GM21526 (cell line): ENCODE measurements around the gene AMPD1.

Experiments
- ATAC-seq: cut with Tn5 transposase; IDR thresholded peaks from one replicate; pipeline ENCODE4 v1.9.1; 2021; ENCODE audit warnings: moderate library complexity; ENCODE audit not compliant: unreplicated experiment, low FRiP score

Gene AMPD1

DNA sequence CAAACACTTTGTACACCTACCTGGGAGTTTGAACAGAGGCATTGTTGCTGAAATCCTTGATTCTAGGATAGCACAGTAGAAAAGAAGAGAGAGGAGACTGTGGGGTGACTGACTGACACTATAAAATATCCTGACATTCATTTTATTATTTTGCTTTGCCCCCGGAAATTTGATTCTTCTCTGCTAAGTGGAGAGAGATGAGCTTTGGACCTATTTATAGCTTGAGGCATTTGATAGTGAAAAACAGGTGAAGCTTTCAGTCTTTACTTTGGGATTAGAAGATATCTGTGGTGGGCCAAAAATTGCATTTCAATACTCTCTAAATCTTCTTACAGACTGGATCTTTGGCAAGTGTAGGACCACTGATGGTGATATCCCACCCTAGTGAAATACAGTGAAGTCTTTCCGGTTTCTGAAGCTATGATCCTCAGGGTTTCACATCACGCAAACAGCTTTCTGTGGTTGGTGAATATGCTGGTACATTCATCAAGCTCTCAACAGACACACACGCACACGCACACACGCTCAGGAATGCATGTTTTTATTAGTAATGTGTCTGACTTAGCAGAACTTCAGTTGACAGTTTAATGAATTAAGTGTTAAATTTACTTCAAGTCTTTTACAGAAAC, at the start of gene AMPD1:
Gene AMPD1, minus strand, starts transcription at position 117 of the 629 bp plus-strand sequence. Its CDS starts 75 bp downstream, at position 42.
- ATAC-seq: no peak

GRCh38 chr1:114741963-114742746, 46.8 kb upstream of the AMPD1 start:
- no peak for ATAC-seq

GRCh38 chr1:114740331-114740730, 45.0 kb upstream of the AMPD1 start:
- ATAC-seq: no peak

GRCh38 chr1:114737314-114737849, 42.0 kb upstream of the AMPD1 start:
- ATAC-seq: no peak

DNA sequence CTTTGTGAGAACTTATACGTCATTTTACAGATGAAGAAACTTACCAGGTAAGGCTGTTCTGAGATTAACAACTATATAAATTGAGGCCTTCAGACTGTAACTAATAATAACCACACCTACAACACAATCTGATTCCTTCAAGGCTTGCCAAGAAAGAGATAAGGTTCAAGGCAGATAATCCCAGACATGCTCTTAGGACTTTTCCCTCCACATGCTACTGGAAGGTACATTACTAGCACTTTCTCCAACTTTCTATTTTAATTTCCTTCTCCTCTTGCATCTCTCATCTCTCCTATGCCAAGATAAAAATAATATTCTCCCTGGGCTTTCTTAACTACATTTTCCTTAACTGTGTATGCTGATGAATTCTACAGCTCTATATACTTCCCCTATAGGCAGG, 40.1 kb upstream of the AMPD1 start:
- ATAC-seq: no peak

- ATAC-seq: no peak
These were observed 34.4 kb upstream of the AMPD1 start for GRCh38 chr1:114729782-114730181.

GRCh38 chr1:114728553-114728952, 33.2 kb upstream of the AMPD1 start:
- no peak for ATAC-seq

GRCh38 chr1:114725230-114725629, 29.9 kb upstream of the AMPD1 start:
- ATAC-seq: no peak

GRCh38 chr1:114723915-114724314, 28.6 kb upstream of the AMPD1 start:
- ATAC-seq: no peak

- no peak for ATAC-seq
These were observed 28.1 kb upstream of the AMPD1 start for GRCh38 chr1:114723457-114723856.

GRCh38 chr1:114720492-114720891, 25.1 kb upstream of the AMPD1 start:
- no peak for ATAC-seq

- no peak for ATAC-seq
These were observed 24.1 kb upstream of the AMPD1 start for GRCh38 chr1:114719424-114719787.

DNA sequence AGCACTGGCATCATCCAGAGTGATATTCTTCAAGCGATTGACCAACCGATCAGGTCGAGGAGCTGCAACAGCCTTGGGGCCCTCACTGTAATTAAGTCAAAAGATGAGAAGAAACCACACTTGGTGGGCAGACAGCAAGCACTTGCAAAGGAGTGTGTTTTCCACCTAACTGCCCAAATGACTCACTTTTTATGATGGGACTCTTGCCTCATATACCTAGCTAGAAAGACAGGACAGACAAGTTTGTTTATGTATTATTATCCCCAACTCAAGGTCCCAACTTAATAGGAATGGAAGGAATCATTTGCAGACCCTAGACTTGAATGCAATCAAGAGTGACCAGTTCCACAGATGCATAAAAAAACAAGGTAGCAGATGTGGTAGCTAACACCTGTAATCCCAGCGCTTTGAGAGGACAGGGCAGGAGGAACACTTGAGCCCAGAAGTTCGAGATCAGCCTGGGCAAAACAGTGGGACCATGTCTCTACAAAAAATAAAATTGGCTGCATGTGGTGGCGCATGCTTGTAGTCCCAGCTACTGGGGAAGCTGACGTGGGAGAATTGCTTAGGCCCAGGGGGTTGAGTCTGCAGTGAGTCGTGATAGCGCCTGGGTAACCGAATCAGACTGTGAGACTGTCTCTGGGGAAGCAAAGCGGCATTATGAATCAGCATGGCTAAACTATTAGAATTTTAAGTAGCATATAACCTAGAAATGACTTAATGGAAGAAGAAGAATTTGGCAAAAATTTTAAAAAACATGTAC, 23.5 kb upstream of the AMPD1 start:
- ATAC-seq: no peak

DNA sequence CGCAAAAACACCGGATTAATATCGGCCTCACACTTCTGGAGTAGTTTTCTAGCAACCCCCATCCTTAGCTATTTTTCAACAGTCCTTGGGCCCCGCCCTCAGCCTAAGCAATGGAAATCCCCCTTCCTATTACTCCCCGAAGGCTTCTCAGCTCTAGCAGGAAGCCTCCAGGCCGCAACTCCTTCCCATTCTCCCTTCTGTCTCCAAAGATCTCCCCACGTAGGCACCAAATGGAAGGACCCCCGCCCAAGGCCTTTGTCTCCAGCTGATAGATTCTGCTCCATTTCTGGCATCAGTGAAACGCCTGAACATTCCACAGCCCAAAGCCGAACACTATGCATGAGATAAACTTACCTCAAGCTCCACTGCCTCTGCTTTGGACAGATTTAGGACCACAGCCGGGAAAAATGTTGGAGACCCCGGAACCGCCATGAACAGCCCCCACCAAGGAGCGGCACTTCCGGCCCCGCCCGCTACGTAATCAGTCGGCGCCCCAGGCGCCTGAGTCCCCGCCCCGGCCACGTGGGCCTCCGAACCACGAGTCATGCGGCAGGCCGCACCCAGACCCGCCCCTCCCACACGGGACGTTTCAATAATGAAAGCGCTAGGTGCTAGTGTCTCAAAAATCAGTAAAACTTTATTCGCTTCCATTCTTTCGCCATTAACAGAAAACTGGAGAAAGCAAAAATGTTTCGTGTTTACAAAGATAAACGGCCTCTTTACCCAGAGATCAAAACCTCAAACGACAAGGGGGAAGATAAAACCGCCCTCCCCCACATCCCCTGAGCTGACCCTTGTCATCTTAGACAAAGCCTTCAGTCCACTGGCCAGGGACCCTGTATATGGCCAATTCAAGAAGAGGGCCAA, 21.2 kb upstream of the AMPD1 start, which contains the start of gene NRAS:
Gene NRAS, minus strand, starts transcription at position 468 of the 867 bp plus-strand sequence. CDS start 611 bp downstream, outside the sequence.
- ATAC-seq: peak; percentile 95

DNA sequence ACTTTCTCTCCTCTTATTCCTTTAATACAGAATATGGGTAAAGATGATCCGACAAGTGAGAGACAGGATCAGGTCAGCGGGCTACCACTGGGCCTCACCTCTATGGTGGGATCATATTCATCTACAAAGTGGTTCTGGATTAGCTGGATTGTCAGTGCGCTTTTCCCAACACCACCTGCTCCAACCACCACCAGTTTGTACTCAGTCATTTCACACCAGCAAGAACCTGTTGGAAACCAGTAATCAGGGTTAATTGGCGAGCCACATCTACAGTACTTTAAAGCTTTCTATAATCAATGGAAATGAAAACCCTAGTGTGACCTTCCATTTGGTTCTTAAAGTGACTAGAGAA, 20.6 kb upstream of the AMPD1 start:
- no peak for ATAC-seq

DNA sequence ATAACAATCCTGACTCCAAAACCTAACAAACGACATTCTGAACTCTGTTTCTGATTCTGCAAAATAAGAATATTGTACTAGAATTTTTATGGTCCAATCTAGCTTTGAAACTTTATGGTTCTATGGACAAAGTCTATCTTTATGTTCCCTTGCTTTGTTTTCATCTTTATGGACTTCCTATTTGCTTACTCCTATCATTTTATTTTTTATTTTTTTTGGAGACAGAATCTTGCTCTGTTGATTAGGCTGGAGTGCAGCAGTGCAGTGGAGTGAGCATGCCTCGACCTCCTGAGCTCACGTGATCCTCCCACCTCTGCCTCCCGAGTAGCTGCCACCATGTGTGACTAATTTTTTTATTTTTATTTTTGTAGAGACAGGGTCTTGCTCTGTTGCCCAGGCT, 17.6 kb upstream of the AMPD1 start:
- ATAC-seq: no peak

DNA sequence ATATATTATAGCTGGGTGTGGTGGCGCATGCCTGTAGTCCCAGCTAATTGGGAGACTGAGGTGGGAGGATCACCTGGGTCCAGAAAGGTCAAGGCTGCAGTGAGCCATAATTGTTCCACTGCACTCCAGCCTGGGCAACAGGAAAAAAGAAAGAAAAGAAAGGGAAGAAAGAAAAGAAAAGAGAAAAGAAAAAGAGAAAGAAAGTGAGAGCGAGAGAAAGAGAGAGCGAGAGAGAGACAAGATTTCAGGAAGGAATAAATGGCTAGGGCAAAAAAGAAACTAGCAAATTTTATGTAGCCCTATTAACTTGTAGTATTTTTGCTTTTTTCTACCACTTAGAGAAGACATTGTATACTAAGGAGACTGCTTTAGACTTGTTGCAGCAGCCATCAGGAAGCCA, 15.0 kb upstream of the AMPD1 start:
- ATAC-seq: no peak

- no peak for ATAC-seq
These were observed 12.3 kb upstream of the AMPD1 start for GRCh38 chr1:114707604-114708003.

DNA sequence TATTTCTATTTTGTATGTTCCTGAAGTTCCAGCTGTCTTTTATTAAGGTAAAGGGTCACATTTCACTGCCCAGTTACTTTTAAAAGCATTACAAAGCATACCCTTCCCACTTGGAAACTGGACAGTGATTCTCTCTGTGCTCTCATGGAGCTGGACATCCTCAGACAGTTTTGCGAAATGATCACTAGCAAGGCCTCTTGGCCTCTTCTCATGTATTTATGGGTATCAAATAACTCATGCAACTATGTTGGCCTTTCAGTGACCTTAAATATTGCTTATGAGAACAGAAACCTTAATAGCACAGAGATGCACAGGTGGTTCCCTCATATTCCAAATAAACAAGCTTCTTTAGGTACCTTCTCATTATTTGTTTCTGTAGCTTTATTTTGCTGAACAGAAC, 7.9 kb upstream of the AMPD1 start:
- ATAC-seq: no peak

DNA sequence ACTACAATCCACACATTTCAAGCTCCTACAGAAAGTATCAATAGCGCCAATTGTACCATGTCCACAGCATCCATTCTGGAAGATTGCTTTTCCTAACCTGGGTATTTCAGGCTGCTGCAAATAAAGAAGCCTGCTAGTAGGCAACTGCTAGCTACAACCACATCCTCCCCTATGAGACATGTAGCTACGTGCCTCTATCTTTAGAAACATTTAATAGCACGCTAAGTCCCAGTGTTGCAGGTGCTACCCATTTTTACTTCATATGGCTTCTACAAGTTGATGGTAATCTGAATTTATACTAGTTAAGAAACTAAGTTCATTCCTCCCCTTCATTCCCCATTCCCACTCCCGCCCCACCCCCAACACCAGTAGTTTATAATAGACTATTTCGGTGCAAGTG, 7.4 kb upstream of the AMPD1 start:
- no peak for ATAC-seq
